ENCODE data around the gene ZSCAN29. TPM values are rescaled to one million over a fixed set of nuclear protein-coding genes. Genes with fewer than 3 reads are reported as not detected.
"Not testable (repeated sequence)": the region's sequence is repeated elsewhere in the genome, so short reads cannot be mapped to it uniquely, and the experiment has no call there.

Gene ZSCAN29
- total RNA-seq: 19.9 and 31.3 TPM in 2 replicates

DNA sequence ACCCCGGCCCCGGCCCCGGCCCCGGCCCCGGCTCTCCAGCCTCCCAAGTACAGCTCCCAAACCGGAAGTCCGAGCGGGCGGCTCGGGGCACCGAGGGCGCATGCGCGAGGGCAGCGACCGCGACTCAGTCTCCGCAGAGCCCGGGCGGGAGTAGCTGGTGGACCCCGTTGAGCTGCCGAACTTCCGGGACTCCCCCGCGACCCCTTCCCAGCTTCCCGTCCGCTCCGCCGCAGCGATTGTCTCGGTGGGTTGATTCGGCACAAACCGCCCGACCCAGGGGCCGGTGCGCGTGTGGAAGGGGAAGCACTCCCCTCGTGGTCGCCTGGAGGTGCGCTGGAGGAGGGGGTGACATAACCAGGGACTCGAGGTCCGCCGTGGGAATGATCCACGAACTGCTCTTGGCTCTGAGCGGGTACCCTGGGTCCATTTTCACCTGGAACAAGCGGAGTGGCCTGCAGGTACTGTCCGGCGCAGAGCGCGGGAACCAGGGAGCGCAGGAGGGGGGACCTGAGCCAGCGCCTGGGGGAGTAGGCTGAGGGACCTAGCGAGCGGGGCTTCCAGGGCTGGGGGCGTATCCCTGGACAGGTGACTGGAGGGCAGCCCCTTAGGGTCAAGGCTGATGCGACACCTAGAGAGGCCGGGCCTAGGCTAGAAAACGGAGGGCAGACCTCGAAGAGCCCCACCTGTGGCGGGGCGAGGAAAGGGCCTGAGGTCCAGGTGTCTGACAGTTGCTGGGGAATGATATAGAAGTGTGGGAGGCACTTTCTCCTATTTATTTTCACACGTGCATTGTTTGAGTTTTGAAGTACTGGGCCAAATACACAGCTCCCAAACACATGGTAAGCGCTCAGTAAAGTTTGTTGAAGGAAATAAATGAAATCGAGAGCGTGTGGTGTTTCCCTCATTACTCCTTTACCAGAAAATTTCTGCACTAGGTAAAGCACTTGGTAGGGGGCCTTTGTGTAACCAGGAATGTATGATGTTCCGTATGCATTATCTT is at the start of gene ZSCAN29, which contains the start of gene TUBGCP4:
ZSCAN29 (minus strand) TSS at position 69 of the 1,000 bp plus-strand sequence. CDS start 1,130 bp downstream, outside the sequence.
TUBGCP4 (plus strand) TSS at position 127 of the 1,000 bp plus-strand sequence; CDS start at position 381, 254 bp downstream.
- DNase-seq: peak; percentile 81

DNA sequence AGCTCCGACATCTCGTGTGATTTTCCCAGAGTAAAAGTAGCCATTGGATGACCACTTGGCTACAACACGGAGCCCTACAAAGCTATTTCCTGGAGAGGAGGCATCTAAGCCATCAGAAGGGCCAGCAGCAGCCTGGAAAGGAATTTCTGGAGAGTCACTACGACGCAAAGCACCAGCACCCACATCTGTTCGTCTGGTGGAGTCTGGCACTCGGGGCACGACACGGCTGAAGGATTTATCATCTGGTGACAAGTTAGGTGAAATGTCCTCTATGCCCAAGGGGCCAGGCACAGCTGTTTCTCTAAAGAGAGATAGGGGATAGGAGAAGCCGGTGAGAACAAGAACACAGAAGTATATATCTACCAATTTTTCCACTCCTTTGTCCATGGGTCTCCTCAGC is 49.6 kb upstream of the ZSCAN29 start:
- no peak for DNase-seq

DNA sequence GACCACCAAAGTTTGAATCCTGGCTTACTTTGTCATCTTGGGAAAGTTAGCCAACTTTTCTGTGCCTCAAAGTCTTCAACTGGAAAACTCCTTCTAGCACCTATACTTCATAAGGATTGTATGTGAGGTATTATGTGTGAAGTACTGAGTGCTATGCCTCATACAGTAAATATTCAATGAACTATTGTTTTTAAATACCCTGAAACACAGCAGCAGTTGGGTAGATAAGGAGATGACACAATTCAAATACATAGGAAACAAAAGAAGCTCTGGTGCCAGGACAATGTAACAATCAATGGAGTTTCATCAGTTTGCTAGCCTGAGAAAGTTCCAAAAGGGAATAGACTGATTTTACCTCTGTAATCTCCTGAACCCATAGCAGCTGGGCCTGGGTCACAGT is 43.4 kb upstream of the ZSCAN29 start:
- DNase-seq: peak; percentile 6

DNA sequence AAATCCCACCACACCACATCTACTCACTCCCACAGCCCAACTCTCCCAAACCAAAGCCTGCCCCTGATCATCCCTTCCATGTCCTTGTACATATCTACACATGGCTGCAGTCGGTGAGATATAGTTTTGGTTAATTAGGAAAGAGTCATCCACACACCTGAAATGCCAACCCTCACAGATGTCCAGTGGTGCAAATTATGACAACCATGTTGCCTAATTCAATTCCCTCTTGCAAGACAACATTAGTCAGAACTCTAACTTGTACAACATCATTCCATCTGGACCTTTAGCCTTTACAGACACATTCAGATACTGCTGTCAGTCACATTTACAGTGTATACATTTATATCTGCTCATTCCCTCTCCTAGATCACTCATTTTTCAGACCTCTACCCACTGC is 41.3 kb upstream of the ZSCAN29 start:
- DNase-seq: no peak

DNA sequence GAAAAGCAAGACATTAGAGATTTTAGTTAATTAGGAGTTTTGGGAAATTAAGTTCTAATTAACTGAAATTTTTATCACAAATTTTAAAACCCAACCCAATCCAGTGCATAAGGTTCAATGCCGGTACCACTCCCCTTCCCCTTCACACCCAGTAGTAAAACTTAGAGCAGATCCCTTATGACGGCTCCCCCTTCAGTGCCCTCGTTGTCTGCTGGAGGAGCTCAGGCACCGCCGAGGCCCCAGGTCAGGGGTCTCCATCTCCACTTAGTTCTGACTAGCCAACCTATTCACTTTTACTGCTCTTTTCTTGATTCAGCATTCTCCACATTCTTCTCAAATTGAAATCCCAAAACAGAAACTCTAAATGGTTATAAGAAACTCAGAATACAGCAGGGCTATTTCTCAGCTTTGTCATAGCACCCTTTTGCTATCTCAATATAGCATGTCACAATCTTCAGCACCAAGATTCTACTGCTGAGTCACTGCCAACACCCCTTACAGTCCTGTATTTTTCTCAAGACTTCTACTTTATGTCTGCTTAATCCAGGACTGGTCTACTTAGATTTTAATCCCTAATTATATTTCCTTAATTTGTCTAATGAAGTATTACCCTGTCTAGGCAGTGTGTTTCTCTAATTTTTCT is 39.9 kb upstream of the ZSCAN29 start:
- no peak for DNase-seq

DNA sequence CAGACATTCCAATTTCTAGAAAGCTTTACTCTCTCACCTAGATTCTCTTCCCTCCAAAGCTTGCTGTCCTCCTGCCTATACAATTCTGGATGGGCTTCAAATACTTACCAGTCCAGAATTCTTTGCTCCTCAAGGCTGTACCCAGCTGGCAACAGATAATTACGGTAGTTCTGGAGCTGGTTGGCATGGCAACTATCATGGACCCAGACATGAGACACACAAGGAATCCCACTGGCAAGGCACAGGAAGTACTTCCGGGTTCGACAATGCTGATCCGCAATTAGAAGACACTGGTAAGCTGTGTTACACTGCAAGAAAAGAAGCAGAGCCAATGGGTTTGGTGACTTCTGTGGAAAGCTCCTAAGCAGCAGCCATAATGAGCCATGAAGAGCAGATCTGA is 37.9 kb upstream of the ZSCAN29 start:
- DNase-seq: no peak

DNA sequence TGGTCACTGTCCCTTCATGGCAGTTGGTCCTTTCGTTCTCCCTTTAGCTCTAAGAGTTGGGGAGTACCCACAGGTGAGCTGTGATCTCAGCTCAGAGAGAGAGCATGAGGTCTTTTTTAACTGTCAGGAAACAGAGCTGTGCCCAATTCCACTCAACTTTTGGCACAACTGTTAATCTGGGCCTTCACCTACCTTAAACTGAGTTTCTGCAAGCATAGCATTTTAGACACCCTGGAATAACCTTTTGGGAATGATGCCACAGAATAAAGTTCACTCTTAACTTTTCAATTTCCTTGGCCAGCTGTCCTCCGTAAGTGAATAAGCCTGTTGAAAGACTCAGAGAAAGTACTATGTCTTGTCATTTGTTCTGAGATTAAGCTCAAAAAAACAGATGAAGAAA is 36.0 kb upstream of the ZSCAN29 start:
- no peak for DNase-seq

DNA sequence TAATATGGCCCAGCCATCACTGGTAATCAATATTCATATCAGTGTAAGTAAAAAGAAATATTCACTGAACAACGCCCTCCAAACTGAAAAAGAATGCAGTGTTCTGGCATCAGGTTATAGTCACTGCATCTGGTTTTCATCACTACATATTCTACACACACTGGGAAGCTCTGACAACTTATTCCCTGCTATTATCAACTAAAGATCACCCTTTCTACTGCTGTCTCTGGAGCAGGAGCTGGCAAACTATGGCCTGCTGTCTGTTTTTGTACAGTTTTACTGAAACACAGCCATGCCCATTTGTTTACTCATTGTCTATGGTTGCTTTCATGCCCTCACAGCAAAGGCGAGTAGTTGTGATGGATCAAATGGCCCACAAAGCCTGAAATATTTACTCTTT is 35.3 kb upstream of the ZSCAN29 start:
- no peak for DNase-seq

DNA sequence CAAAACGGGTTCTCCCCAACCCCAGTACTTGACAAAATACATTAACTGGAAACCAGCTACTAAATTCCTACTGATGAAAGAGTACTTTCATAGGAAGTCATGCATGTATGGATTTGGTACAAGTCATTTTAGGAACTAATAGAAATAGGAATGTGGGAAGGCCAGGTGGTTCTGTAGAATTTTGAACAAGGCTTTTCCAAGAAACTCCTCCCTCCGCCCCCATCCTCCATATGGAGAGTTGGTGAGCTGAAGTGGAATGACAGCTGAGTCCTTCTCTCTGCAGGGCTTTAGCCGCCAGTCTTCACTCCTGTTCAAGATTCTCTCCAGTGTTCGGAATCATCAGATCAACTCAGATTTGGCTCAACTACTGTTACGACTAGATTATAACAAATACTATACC is 33.3 kb upstream of the ZSCAN29 start:
- no peak for DNase-seq

DNA sequence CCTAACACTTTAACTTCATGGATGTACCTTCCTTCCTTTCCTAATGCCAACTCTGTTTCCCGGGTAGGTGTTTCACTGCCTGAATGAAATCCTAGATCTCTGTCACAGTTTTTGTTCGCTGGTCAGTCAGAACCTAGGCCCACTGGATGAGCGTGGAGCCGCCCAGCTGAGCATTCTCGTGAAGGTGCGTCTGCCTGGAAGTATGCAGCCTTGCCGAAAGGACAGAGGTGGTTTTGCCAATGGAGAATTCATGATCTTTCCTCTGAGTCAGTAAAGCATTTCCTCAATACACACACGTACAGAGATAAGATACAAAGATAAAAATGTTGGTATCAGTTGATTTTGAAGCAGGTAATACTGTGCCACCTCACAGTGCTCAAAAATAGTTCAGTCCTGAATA is 32.8 kb upstream of the ZSCAN29 start:
- no peak for DNase-seq

DNA sequence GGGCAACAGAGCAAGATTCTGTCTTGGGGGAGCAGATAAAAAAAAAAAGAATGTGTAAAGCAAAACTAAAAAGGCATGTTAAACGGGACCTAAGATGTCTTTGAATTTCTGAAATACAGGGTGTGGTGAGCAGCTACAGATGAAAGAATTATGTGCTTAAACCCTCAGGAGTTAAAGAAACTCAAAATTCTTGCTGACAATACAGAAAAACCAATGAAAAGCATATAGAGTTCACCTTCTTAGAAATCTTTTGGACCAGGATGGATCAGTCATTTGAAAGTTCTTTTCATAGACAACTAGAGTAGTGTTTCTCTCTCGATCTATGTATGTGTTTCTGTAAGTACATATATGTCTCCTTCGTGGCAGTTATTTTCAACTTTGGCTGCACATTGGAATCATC is 31.4 kb upstream of the ZSCAN29 start:
- DNase-seq: no peak

DNA sequence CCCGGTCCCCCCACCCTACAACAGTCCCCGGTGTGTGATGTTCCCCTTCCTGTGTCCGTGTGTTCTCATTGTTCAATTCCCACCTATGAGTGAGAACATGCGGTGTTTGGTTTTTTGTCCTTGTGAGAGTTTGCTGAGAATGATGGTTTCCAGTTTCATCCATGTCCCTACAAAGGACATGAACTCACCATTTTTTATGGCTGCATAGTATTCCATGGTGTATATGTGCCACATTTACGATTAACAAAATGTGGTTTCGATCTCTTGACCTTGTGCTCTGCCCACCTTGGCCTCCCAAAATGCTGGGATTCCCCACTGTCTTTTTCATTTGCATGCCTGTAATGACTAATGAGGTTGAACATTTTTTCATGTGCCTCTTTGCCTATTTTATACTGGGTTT is 22.7 kb upstream of the ZSCAN29 start:
- not testable (repeated sequence) for DNase-seq

DNA sequence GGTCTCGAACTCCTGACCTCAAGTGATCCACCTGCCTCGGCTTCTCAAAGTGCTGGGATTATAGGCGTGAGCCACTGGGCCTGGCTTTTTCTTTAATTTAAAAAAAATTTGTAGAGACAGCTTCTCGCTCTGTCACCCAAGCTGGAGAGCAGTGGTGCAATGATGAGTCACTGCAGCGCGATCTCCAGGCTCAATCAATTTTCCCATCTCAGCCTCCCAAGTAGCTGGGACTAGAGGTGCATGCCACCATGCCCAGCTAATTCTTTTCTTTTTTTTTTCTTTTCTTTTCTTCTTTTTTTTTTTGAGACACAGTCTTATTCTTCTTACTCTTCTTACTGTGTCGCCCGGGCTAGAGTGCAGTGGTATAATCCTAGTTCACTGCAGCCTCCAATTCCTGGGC is 19.9 kb upstream of the ZSCAN29 start:
- DNase-seq: no peak

DNA sequence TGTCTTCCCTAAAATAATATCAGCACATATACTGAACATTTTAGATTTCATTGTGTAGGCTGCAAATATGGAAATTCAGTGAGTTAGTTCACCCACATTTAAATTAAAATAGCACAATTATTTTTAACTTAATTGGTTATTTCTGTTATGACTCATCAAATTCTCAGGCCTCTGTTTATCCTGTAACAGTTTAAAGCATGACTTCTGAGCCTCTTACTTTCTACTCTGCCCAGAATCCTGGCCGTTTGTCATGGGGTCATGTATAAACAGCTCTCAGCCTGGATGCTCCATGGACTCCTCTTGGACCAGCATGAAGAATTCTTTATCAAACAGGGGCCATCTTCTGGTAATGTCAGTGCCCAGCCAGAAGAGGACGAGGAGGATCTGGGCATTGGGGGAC is 12.2 kb upstream of the ZSCAN29 start:
- no peak for DNase-seq

DNA sequence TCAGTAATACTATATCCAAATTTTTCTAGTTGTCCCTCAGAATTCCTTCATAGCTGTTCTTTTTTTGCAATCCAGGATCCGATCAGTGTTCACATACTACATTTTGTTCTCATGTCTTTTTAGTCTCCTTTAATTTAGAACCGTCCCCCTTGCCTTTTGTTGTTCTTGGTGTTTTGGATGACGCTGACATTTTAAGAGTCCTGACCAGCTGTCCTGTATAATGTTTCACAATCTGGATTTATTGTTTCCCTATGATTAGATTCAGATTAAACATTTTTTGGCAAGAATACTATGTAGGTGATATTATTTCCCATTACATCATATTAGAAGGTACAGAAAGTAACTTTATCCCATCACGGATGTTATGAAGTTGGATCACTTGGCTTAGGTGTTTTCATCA is 11.5 kb upstream of the ZSCAN29 start:
- DNase-seq: no peak

DNA sequence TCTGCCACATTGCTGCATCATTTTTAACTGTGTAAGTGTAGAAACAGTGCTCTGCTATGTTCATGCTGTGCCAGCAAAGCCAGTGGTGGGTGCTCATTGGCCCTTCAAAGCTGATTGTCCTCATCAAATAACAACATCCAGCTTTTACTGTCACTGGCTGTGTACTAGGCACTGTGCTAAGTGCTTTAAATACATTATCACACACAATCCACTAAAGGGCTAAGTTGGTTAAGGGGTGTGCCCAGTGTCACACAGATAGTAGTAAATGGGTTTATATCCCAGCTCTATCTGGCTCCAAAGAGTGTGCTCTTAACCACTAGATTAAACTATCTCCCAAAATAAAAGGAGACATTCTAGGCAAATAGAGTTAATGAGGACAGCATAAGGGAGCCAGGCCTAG is 7.8 kb upstream of the ZSCAN29 start:
- no peak for DNase-seq

DNA sequence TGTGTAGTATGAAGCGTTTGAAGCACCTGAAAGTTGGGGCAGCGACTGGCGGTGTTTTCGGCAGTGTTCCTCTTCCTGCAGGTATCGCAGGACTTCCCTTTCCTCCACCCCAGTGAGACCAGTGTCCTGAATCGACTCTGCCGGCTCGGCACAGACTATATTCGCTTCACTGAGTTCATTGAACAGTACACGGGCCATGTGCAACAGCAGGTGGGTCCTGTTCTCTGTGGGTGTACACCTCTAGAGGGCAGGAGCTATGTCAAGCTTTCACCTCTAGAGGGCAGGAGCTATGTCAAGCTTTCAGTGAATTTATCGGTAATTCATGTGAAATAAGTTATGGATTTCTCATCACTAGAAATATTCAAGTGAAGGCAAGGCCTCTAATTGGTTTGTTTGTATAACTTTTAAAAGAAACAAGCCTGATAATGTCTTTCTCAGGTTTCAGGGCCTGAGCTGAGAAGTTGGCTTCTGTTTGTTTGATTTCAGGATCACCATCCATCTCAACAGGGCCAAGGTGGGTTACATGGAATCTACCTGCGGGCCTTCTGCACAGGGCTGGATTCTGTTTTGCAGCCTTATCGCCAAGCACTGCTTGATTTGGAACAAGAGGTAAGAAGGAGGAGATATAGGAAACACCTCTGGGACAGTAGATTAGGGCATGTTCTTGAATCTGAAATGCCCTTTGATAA is 5.3 kb upstream of the ZSCAN29 start:
- DNase-seq: peak; percentile 62

DNA sequence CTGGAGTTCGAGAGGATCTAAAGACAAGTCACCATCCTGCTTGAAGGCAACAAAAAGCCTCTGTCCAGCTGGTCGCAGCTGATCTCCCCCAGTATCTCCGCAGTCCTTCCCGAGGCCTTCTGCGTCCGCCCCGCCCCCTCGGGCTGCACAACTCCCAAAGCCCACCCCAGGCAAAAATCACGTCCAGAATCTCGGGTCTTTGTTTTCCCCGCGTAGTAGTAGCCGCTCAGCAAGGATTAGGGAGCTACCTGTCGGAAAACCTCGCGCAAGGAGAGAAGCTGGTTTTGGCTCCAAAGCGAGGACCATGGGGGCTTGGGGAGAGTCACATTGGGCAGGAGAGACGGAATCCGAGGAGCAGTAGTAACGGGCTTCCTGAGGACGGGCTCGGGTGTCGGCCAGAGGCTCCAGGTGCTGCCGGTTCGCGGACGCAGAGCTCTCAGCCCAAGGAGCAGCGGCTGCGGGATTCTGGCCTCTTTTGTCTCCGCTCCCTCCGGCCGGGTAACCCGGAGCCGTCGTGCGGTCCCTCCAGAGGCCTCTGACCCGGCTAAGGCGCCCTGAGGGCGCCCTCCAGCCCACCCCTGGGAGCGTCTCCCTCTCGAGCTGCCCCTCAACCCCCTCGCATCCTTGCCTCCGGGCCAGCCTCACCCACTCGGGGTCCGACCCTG is 401 bp downstream of the ZSCAN29 start:
- peak; percentile 41 for DNase-seq

DNA sequence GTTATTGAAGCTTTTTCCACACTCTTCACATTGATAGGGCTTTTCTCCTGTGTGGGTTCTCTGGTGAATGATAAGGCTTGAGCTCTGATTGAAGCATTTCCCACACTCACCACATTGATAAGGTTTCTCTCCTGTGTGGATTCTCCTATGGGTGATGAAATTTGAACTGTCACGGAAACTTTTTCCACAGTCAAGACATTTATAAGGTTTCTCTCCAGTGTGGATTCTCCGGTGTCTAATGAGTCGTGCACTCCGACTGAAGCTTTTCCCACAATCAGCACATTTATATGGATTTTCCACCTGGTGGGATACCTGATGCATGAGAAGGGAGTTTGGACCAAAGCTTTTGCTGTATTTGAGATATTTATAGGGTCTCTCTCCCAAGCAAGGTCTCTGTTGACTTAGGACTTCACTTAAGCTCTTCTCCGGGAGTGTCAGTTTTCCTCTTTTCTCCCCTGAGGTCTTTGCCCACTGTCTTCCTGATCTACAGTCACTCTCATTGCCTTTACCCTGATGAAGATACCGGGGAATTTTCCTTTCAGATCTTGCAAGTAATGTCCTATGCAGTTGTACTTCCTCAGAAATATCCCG is 9.4 kb downstream of the ZSCAN29 start:
- DNase-seq: no peak

DNA sequence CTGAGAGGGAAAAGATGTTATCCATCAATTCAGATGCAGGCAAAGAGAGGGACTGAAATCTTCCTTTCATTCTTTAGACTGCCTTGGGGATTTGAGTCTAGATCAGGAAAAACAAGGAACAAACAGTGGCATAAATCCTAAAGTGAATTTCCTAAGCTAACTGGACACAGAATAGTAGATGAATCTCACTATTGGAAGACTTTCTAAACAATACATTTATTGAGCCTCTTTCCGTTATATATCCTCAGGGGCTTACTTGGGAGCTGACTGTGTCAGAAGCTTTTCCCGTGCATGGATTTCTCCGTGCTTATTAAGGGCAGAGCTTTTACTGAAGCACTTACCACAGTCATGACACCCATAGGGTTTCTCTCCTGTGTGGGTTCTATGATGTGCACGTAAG is 10.0 kb downstream of the ZSCAN29 start:
- no peak for DNase-seq

DNA sequence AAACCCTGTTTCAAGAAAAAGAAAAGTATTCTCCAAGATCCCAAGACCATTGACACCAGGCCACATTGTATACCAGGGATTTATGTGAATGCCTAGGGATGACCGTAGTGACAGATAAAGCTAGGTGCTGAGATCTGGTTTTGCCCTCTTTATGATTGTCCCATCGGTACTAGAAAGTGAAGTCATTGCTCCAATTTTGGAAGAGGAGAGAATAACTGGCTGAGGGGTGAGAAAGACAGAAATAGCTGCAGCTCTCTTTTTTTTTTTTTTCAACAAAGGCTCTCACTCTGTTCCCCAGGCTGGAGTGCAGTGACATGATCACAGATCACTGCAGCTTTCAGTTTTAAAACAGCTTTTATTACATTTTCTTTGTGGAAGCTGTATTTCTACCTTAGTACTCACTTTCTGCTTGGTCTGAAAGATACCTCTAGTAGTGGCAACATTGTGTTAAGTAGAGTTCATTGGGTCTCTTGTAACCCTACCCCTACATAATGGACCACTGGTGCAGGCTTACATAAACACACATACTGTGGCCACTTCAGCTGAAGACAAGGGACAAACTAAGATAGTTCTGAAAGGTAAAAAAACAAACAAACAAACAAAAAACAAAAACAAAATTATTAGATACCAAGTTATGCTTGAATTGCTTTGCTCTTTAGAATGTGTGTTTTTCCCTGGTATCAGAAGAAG is 18.0 kb downstream of the ZSCAN29 start:
- DNase-seq: no peak

DNA sequence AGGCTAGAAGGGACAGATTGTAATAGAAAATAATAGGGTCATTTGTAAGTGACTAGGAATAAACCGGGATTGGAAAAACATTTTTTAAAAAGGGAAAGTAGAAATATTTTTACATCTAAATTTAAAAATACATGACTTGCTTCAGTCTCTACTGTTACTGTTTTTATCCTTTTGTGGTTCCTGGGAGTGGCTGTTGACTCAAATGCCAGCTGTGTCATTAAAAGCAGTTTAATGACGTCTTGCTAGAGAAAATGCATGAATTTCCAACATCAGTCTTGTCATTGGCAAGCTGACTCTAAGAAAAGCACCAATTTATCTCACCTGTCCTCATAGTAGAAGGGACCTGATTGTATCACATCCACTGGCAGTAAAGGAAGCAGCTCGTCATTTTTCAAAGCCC is 23.7 kb downstream of the ZSCAN29 start:
- DNase-seq: no peak
